Endothelial cell of umbilical vein (primary cell): Measurements from ENCODE around the gene ZNF438. TPM values are rescaled to one million over a fixed set of nuclear protein-coding genes. Genes with fewer than 3 reads are reported as not detected.

Experiments
- BruUV-seq: library from RNA; stranded (reverse); fragments of 400-500 nt; replicated peaks from 2 replicates; lab custom pipeline; 2021; lab: Mats Ljungman, UMichigan
- CTCF ChIA-PET: fragments of 300-600, 350-600 bp; sonication (Branson Sonifier 250); formaldehyde crosslinking; loops from one replicate; lab custom pipeline; 2021; ENCODE audit warnings: antibody characterized with exemption, inconsistent platforms; lab: Charles Lee
- POLR2A ChIA-PET: fragments of 300-600, 350-600 bp; sonication (Branson Sonifier 250); formaldehyde crosslinking; loops from one replicate; lab custom pipeline; 2021; ENCODE audit warnings: antibody characterized with exemption, inconsistent platforms; lab: Charles Lee
- DNase-seq: peaks from one replicate; pipeline ENCODE4 v3.0.0-alpha.2; 2011; ENCODE audit warnings: low read depth, low spot score
- FAIRE-seq: peaks from 2 replicates; lab custom pipeline; 2011; peaks lifted over from hg19 to GRCh38; lab: Jason Lieb, UNC
- H2AFZ ChIP-seq: 2 replicates; pipeline ENCODE4 v1.6.0; 2012; ENCODE audit warnings: low read depth, low read length, control low read depth, inconsistent platforms
- H3K27ac ChIP-seq: 2 replicates; pipeline ENCODE4 v1.5.1; 2011; ENCODE audit warnings: low read depth, mild to moderate bottlenecking, control low read depth, low read length, moderate library complexity; ENCODE audit not compliant: insufficient read depth
- H3K27me3 ChIP-seq, 2 experiments: 2 replicates each; pipeline versions ENCODE4 v1.6.0 to v1.6.1; 2011; ENCODE audit warnings: low read length in 2 of 2, mixed read lengths in 1 of 2; ENCODE audit not compliant: control insufficient read depth in 2 of 2, insufficient read depth in 2 of 2
- H3K36me3 ChIP-seq, 2 experiments: 2 replicates in 1 of 2; 3 replicates in 1 of 2; pipeline ENCODE4 v1.5.1; 2011; ENCODE audit warnings: low read length in 2 of 2, mild to moderate bottlenecking in 1 of 2, moderate library complexity in 1 of 2; ENCODE audit not compliant: control insufficient read depth in 2 of 2, insufficient read depth in 2 of 2; ENCODE audit errors: extremely low read depth in 1 of 2
- H3K4me1 ChIP-seq: 3 replicates; pipeline ENCODE4 v1.5.1; 2011; ENCODE audit warnings: mild to moderate bottlenecking, low read length; ENCODE audit not compliant: control insufficient read depth, insufficient read depth; ENCODE audit errors: extremely low read depth
- H3K4me2 ChIP-seq: 2 replicates; pipeline ENCODE4 v1.6.1; 2011; ENCODE audit warnings: low read length, control low read depth, mixed read lengths; ENCODE audit not compliant: insufficient read depth
- H3K4me3 ChIP-seq, 3 experiments: fragments of 200-600 bp in 1 of 3; sonication (generic), shearing (Covaris generic) in 1 of 3; replicated peaks in 1 of 3; 2 replicates each; pipeline ENCODE4 v1.5.1; 2011 to 2016; ENCODE audit warnings: control low read depth in 3 of 3, low read length in 3 of 3, mild to moderate bottlenecking in 2 of 3, inconsistent platforms in 1 of 3, low read depth in 1 of 3, moderate library complexity in 1 of 3; ENCODE audit not compliant: insufficient read depth in 1 of 3
- H3K79me2 ChIP-seq: 2 replicates; pipeline ENCODE4 v1.6.0; 2012; ENCODE audit warnings: low read length, inconsistent platforms; ENCODE audit not compliant: control insufficient read depth, insufficient read depth
- H3K9ac ChIP-seq: replicated peaks from 2 replicates; pipeline ENCODE3; 2011; ENCODE audit warnings: low read length, control low read depth; ENCODE audit not compliant: insufficient read depth; ENCODE audit errors: extremely low read depth
- H3K9me1 ChIP-seq: replicated peaks from 3 replicates; pipeline ENCODE4 v1.6.0; 2011; ENCODE audit warnings: mild to moderate bottlenecking, low read length; ENCODE audit not compliant: control insufficient read depth, insufficient read depth; ENCODE audit errors: extremely low read depth
- H3K9me3 ChIP-seq: replicated peaks from 2 replicates; pipeline ENCODE4 v1.5.1; 2012; ENCODE audit warnings: low read length, inconsistent platforms; ENCODE audit not compliant: control insufficient read depth, insufficient read depth
- H4K20me1 ChIP-seq: replicated peaks from 2 replicates; pipeline ENCODE3; 2011; ENCODE audit warnings: mild to moderate bottlenecking, low read length; ENCODE audit not compliant: control insufficient read depth, insufficient read depth; ENCODE audit errors: extremely low read depth
- EZH2 ChIP-seq: IDR thresholded peaks from 2 replicates; pipeline ENCODE4 v1.6.1; 2012; ENCODE audit warnings: borderline replicate concordance, low read depth, mild to moderate bottlenecking, moderate library complexity, low read length, inconsistent platforms; ENCODE audit not compliant: severe bottlenecking
- FOS ChIP-seq: IDR thresholded peaks from 2 replicates; pipeline ENCODE4 v1.6.1; 2011; ENCODE audit warnings: mild to moderate bottlenecking, low read length, moderate library complexity, borderline replicate concordance; ENCODE audit not compliant: insufficient read depth
- GATA2 ChIP-seq: IDR thresholded peaks from 2 replicates; pipeline ENCODE4 v1.7.0; 2011; ENCODE audit warnings: low read depth, mild to moderate bottlenecking, moderate library complexity, mixed read lengths, low read length; ENCODE audit not compliant: insufficient read length, insufficient read depth
- JUN ChIP-seq: IDR thresholded peaks from 2 replicates; pipeline ENCODE4 v1.6.1; 2011; ENCODE audit warnings: borderline replicate concordance, low read depth; ENCODE audit not compliant: insufficient read length, insufficient read depth
- MYC ChIP-seq: IDR thresholded peaks from one replicate; pipeline ENCODE4 v1.6.1; 2011; ENCODE audit warnings: mild to moderate bottlenecking, low read depth, low read length
- POLR2A ChIP-seq: IDR thresholded peaks from 2 replicates; pipeline ENCODE4 v1.6.1; 2012; ENCODE audit warnings: low read depth, mild to moderate bottlenecking, control low read depth, low read length
- POLR2AphosphoS5 ChIP-seq: IDR thresholded peaks from 2 replicates; pipeline ENCODE4 v1.6.1; 2012; ENCODE audit warnings: low read depth, mild to moderate bottlenecking, control low read depth, low read length, moderate library complexity; ENCODE audit not compliant: insufficient read depth
- dilution Hi-C: fragments of 300-500 bp; cut with MboI; formaldehyde crosslinking; loops from one replicate; pipeline ENCODE4 v1.15.0; 2019; ENCODE audit warnings: low sequenced_read_pairs; ENCODE audit not compliant: extremely low pct_ligation_motif_present
- intact Hi-C: fragments of 100-400 bp; cut with micrococcal nuclease; formaldehyde crosslinking; loops from one replicate; pipeline ENCODE4 v1.10.0; 2022
- polyA plus RNA-seq, 4 experiments: library from polyadenylated mRNA; depleted of rRNA in 3 of 4; stranded (reverse) in 3 of 4; unstranded in 1 of 4; fragments of >200 nt; gene quantifications; 2 replicates each; pipeline versions ENCODE4 v1.2.1 to v1.2.3, GENCODE V29; 2011 to 2012; ENCODE audit warnings: missing spikeins in 1 of 4
- total RNA-seq: library from RNA; stranded (reverse); gene quantifications from 2 replicates; pipeline ENCODE4 v1.2.3, GENCODE V29; 2021
- TF ChIP-seq, protein P1 (sequence below), 2 donors: IDR thresholded peaks; 1 replicate in 1 of 2; 2 replicates in 1 of 2; pipeline ENCODE4 v1.5.1; 2011; ENCODE audit warnings: low read length in 2 of 2, mild to moderate bottlenecking in 2 of 2, moderate library complexity in 2 of 2, control low read depth in 1 of 2, inconsistent platforms in 1 of 2, low read depth in 1 of 2; ENCODE audit not compliant: insufficient read depth in 1 of 2; ENCODE audit errors: extremely low read depth in 1 of 2
- TF ChIP-seq, protein P2 (sequence below): IDR thresholded peaks from 2 replicates; pipeline ENCODE4 v1.6.1; 2011; ENCODE audit not compliant: insufficient read depth, insufficient read length

Gene ZNF438
- total and polyA plus RNA-seq, 2 donors (not counting 3 experiments of a cell fraction or from before 2014, with no cell fraction given), result 7.2 to 15.1 TPM

DNA sequence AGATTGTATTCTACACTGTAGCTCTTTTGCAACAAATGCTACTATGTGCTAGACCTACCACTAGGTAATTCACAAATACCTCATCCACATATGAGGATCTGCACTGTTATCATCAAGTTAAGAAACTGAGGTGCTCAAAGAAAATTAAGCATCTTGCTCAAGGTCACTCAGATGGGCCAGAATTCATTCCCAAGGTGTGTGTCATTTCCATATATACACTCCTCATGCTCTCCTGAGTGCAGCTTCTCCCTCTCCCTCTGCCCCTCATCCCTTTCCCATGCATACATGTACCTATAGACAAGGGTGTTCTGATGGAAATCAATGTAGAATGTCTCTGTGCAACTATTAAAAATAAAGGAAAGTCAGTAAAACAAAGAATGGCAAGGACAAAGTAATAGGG lies 146.2 kb downstream of the ZNF438 start:
- dilution Hi-C loops, result no loop called here
- Histone ChIP-seq H3K79me2 (no peaks in the 10 kb centered on the region), H3K9ac (no peak overlapping the region), H3K4me3 (no peak overlapping the region), H4K20me1 (no peaks in the 10 kb centered on the region), H3K9me1 (no peaks in the 10 kb centered on the region), H3K4me1 (peaks cover 26% of the 10 kb centered on the region), H3K27ac (no peak overlapping the region), H3K4me2 (no peak overlapping the region), H3K36me3 (no peaks in the 10 kb centered on the region), H3K27me3 (no peaks in the 10 kb centered on the region), H3K9me3 (no peaks in the 10 kb centered on the region), H2AFZ (no peak overlapping the region)
- ChIA-PET POLR2A (no interaction called here), CTCF (interaction anchor here (1.3 to 1.5 kb wide), 2 partner anchors 14 to 74 kb away, joined by 3 to 4 read pairs; no protein-coding TSS in a partner anchor)
- TF ChIP-seq EZH2 (no peak), GATA2 (no peak), JUN (no peak), POLR2AphosphoS5 (no peak), MYC (no peak), POLR2A (no peak), FOS (no peak)
- TF ChIP-seq, protein P1, sequence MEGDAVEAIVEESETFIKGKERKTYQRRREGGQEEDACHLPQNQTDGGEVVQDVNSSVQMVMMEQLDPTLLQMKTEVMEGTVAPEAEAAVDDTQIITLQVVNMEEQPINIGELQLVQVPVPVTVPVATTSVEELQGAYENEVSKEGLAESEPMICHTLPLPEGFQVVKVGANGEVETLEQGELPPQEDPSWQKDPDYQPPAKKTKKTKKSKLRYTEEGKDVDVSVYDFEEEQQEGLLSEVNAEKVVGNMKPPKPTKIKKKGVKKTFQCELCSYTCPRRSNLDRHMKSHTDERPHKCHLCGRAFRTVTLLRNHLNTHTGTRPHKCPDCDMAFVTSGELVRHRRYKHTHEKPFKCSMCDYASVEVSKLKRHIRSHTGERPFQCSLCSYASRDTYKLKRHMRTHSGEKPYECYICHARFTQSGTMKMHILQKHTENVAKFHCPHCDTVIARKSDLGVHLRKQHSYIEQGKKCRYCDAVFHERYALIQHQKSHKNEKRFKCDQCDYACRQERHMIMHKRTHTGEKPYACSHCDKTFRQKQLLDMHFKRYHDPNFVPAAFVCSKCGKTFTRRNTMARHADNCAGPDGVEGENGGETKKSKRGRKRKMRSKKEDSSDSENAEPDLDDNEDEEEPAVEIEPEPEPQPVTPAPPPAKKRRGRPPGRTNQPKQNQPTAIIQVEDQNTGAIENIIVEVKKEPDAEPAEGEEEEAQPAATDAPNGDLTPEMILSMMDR (IDR thresholded peaks at IDR 0.05; ENCODE audit: extremely low read depth in 1 of 2, insufficient read depth in 1 of 2, low read depth in 1 of 2, low read length in 2 of 2), result no peak
- TF ChIP-seq, protein P2, sequence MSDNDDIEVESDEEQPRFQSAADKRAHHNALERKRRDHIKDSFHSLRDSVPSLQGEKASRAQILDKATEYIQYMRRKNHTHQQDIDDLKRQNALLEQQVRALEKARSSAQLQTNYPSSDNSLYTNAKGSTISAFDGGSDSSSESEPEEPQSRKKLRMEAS, result no peak
- FAIRE-seq (no peak), DNase-seq (no peak)
- no TSS peak for BruUV-seq
- intact Hi-C loops, result no loop called here
